ENCODE data around the gene CDH22. TPM values are rescaled to one million over a fixed set of nuclear protein-coding genes. Genes with fewer than 3 reads are reported as not detected.

The CDH22 gene
- total and polyA plus RNA-seq, 2 donors (not counting 1 experiment from before 2014, with no cell fraction given) = not detected

- Histone ChIP-seq H3K9me3 (ENCODE audit: control insufficient read depth, insufficient read depth, low read depth, low read length) (no peaks in the 10 kb centered on the region), H3K4me1 (ENCODE audit: control insufficient read depth, extremely low read depth, insufficient read depth, low read length) (no peaks in the 10 kb centered on the region), H3K36me3 (ENCODE audit: control insufficient read depth, insufficient read depth, low read length) (no peaks in the 10 kb centered on the region), H3K27ac (ENCODE audit: insufficient read depth, low read length) (no peak overlapping the region), H3K79me2 (ENCODE audit: control insufficient read depth, insufficient read depth, low read length) (no peaks in the 10 kb centered on the region), H3K9ac (ENCODE audit: insufficient read depth, low read length) (no peak overlapping the region), H3K27me3 (ENCODE audit: control insufficient read depth, insufficient read depth, low read length) (peaks cover 32% of the 10 kb centered on the region), H3K4me3 (replicated peaks in 1 of 4; ENCODE audit: control extremely low read depth in 1 of 4, insufficient read depth in 1 of 4, low read depth in 3 of 4, low read length in 4 of 4) (no peak overlapping the region), H4K20me1 (ENCODE audit: control insufficient read depth, extremely low read depth, insufficient read depth, low read length) (no peaks in the 10 kb centered on the region), H3K4me2 (ENCODE audit: extremely low read depth, insufficient read depth, low read length) (no peak overlapping the region), H2AFZ (ENCODE audit: low read length) (no peak overlapping the region)
- no peak for DNase-seq (ENCODE audit: low read depth in 2 of 2)
- TF ChIP-seq CTCF (conservative IDR thresholded peaks at IDR 0.05 in 1 of 2, IDR thresholded peaks at IDR 0.05 in 1 of 2; ENCODE audit: low read depth in 1 of 2, low read length in 2 of 2) (no peak), EZH2 (IDR thresholded peaks at IDR 0.05; ENCODE audit: low read length, missing control alignments) (peak; percentile 44)
These were observed 134.4 kb downstream of the CDH22 start for GRCh38 chr20:46173652-46174468.

GRCh38 chr20:46172961-46173536 lies 135.2 kb downstream of the CDH22 start:
- Histone ChIP-seq H3K4me1 (ENCODE audit: control insufficient read depth, extremely low read depth, insufficient read depth, low read length) (no peaks in the 10 kb centered on the region), H2AFZ (ENCODE audit: low read length) (no peak overlapping the region), H3K9ac (ENCODE audit: insufficient read depth, low read length) (no peak overlapping the region), H3K36me3 (ENCODE audit: control insufficient read depth, insufficient read depth, low read length) (no peaks in the 10 kb centered on the region), H3K9me3 (ENCODE audit: control insufficient read depth, insufficient read depth, low read depth, low read length) (no peaks in the 10 kb centered on the region), H4K20me1 (ENCODE audit: control insufficient read depth, extremely low read depth, insufficient read depth, low read length) (no peaks in the 10 kb centered on the region), H3K4me3 (replicated peaks in 1 of 4; ENCODE audit: control extremely low read depth in 1 of 4, insufficient read depth in 1 of 4, low read depth in 3 of 4, low read length in 4 of 4) (no peak overlapping the region), H3K27ac (ENCODE audit: insufficient read depth, low read length) (no peak overlapping the region), H3K79me2 (ENCODE audit: control insufficient read depth, insufficient read depth, low read length) (no peaks in the 10 kb centered on the region), H3K27me3 (ENCODE audit: control insufficient read depth, insufficient read depth, low read length) (peaks cover 32% of the 10 kb centered on the region), H3K4me2 (ENCODE audit: extremely low read depth, insufficient read depth, low read length) (no peak overlapping the region)
- no peak for DNase-seq (ENCODE audit: low read depth in 2 of 2)
- no peak for TF ChIP-seq EZH2 (IDR thresholded peaks at IDR 0.05; ENCODE audit: low read length, missing control alignments)
- TF ChIP-seq CTCF (conservative IDR thresholded peaks at IDR 0.05 in 1 of 2, IDR thresholded peaks at IDR 0.05 in 1 of 2; ENCODE audit: low read depth in 1 of 2, low read length in 2 of 2) = no peak

- Histone ChIP-seq H3K4me1 (ENCODE audit: control insufficient read depth, extremely low read depth, insufficient read depth, low read length) (no peaks in the 10 kb centered on the region), H3K27ac (ENCODE audit: insufficient read depth, low read length) (no peak overlapping the region), H3K9ac (ENCODE audit: insufficient read depth, low read length) (no peak overlapping the region), H3K79me2 (ENCODE audit: control insufficient read depth, insufficient read depth, low read length) (no peaks in the 10 kb centered on the region), H3K9me3 (ENCODE audit: control insufficient read depth, insufficient read depth, low read depth, low read length) (no peaks in the 10 kb centered on the region), H4K20me1 (ENCODE audit: control insufficient read depth, extremely low read depth, insufficient read depth, low read length) (no peaks in the 10 kb centered on the region), H3K4me2 (ENCODE audit: extremely low read depth, insufficient read depth, low read length) (no peak overlapping the region), H2AFZ (ENCODE audit: low read length) (no peak overlapping the region), H3K4me3 (replicated peaks in 1 of 4; ENCODE audit: control extremely low read depth in 1 of 4, insufficient read depth in 1 of 4, low read depth in 3 of 4, low read length in 4 of 4) (no peak overlapping the region), H3K36me3 (ENCODE audit: control insufficient read depth, insufficient read depth, low read length) (no peaks in the 10 kb centered on the region), H3K27me3 (ENCODE audit: control insufficient read depth, insufficient read depth, low read length) (peaks cover 32% of the 10 kb centered on the region)
- TF ChIP-seq CTCF (conservative IDR thresholded peaks at IDR 0.05 in 1 of 2, IDR thresholded peaks at IDR 0.05 in 1 of 2; ENCODE audit: low read depth in 1 of 2, low read length in 2 of 2) (no peak), EZH2 (IDR thresholded peaks at IDR 0.05; ENCODE audit: low read length, missing control alignments) (no peak)
- DNase-seq (ENCODE audit: low read depth in 2 of 2) = no peak
These were observed 135.8 kb downstream of the CDH22 start for GRCh38 chr20:46172455-46172854.
